Measurements from ENCODE around the gene GARRE1. TPM values are rescaled to one million over a fixed set of nuclear protein-coding genes. Genes with fewer than 3 reads are reported as not detected.

Gene GARRE1
- total RNA-seq, 1 donor from 2014 or later = 22.5 TPM

DNA sequence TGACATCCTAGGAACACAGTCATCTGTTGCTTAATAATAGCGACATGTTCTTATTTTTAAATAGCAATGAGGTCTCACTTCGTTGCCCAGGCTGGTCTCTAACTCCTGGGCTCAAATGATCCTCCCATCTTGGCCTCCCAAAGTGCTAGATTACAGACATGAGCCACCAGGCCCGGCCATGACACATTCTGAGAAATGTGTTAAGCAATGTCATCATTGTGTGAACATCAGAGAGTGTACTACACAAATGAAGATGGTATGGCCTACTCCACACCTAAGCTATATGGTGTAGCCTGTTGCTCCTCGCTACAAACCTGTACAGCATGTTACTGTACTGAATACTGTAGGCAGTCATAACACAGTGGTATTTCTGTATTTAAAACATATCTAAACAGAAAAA, 24.6 kb upstream of the GARRE1 start:
- Mint-ChIP-seq H3K36me3 (peaks cover 24% of the 10 kb centered on the region), H3K4me3 (no peak overlapping the region), H3K27me3 (no peaks in the 10 kb centered on the region), H3K9me3 (no peaks in the 10 kb centered on the region), H3K27ac (no peak overlapping the region), H3K4me1 (ENCODE audit: unreplicated experiment) (peaks cover 3% of the 10 kb centered on the region)
- no peak for DNase-seq (ENCODE audit: extremely low spot score, unreplicated experiment)
- TF ChIP-seq, protein P1, sequence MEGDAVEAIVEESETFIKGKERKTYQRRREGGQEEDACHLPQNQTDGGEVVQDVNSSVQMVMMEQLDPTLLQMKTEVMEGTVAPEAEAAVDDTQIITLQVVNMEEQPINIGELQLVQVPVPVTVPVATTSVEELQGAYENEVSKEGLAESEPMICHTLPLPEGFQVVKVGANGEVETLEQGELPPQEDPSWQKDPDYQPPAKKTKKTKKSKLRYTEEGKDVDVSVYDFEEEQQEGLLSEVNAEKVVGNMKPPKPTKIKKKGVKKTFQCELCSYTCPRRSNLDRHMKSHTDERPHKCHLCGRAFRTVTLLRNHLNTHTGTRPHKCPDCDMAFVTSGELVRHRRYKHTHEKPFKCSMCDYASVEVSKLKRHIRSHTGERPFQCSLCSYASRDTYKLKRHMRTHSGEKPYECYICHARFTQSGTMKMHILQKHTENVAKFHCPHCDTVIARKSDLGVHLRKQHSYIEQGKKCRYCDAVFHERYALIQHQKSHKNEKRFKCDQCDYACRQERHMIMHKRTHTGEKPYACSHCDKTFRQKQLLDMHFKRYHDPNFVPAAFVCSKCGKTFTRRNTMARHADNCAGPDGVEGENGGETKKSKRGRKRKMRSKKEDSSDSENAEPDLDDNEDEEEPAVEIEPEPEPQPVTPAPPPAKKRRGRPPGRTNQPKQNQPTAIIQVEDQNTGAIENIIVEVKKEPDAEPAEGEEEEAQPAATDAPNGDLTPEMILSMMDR (conservative IDR thresholded peaks at IDR 0.05) = no peak

DNA sequence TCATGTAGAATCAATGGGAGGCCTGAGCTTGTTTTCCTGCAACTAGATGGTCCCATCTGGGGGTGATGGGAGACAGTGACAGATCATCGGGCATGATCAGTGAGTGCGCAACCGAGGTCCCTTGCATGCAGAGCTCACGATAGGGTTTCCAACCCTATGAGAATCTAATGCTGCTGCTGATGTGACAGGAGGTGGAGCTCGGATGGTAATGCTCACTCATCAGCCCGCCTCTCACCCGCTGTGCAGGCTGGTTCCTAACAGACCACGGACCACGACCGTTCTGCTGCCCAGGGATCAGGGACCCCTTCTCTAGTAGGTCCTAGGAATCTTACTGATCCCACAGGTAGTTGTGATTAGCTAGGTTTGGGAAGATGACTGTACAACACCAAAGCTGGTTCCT, 23.5 kb upstream of the GARRE1 start:
- no peak for DNase-seq (ENCODE audit: extremely low spot score, unreplicated experiment)
- no peaks in the 10 kb centered on the region for H3K27me3 Mint-ChIP-seq
- H3K36me3 Mint-ChIP-seq = peaks cover 14% of the 10 kb centered on the region
- TF ChIP-seq, protein P1 (conservative IDR thresholded peaks at IDR 0.05) = no peak
- peaks cover 3% of the 10 kb centered on the region for H3K4me1 Mint-ChIP-seq (ENCODE audit: unreplicated experiment)
- H3K4me3 Mint-ChIP-seq = no peak overlapping the region
- no peaks in the 10 kb centered on the region for H3K9me3 Mint-ChIP-seq
- no peak overlapping the region for H3K27ac Mint-ChIP-seq

DNA sequence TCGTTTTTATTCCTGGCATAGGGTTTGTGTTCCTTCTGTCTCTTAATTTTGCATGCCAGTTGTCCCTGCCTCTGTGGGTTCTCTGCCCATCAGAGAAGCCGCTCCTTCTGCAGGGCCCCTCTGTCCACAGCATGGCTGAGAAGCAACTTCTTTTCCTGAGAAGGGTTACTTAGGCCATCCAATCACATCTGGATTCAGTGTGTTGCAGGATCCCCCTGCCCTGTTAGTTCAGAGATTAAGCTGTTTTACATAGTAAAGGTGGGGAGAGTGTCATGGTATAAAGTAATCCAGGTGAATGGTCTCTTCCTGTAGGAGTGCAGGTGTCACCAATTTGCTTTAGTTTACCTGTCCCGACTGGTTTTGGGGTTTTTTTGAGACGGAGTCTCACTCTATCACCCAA, 22.9 kb upstream of the GARRE1 start:
- Mint-ChIP-seq H3K27me3 (no peaks in the 10 kb centered on the region), H3K36me3 (peaks cover 14% of the 10 kb centered on the region), H3K9me3 (no peaks in the 10 kb centered on the region), H3K4me3 (no peak overlapping the region), H3K4me1 (ENCODE audit: unreplicated experiment) (peaks cover 8% of the 10 kb centered on the region), H3K27ac (no peak overlapping the region)
- TF ChIP-seq, protein P1 (conservative IDR thresholded peaks at IDR 0.05) = no peak
- DNase-seq (ENCODE audit: extremely low spot score, unreplicated experiment) = no peak

DNA sequence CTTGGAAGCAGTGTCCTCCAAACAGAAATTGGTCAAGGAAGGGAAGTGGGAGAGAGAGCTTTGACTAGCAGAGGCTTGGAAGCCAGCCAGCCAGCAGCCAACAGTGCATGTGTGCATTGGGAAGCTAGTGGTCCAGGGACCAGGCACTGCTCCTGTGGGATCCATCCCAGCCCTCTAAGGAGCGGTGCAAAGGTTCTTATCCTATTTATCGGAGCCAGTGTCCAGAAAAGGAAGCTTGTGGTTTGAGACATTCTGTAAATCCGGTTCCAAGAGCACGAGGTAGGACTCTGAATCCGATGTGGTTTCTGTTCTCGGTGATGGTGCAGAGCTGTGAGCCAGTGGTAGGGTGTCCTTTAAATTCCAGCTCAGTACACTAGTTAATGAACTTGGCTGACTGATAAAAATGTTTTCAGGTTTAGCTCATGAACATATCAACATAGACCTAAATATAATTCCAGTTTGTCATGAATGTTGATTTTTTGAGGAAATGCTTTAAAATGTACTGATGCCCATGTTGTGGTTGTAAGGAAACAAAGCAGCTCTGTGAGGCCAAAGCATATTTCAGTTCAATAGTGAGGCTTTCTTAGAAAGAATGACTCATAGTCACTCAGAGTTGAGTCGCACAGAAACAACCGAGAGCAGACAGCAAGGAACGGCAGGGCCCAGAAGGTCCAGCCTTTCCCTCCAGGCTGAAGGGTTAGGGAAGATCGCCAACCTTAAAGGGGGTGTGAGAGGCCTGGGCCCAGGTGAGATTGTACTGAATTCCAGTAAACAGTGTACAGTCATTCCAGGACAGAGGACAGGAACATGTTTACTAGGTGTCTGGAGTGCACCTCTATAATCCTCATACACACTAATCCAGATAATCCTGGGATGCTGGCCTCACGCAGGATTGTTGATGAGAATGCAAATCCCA, 21.5 kb upstream of the GARRE1 start:
- Mint-ChIP-seq H3K27ac (peak overlapping the region; percentile 54), H3K36me3 (peaks cover 14% of the 10 kb centered on the region), H3K4me3 (no peak overlapping the region), H3K4me1 (ENCODE audit: unreplicated experiment) (peaks cover 8% of the 10 kb centered on the region), H3K27me3 (no peaks in the 10 kb centered on the region), H3K9me3 (no peaks in the 10 kb centered on the region)
- DNase-seq (ENCODE audit: extremely low spot score, unreplicated experiment) = no peak
- TF ChIP-seq, protein P1 (conservative IDR thresholded peaks at IDR 0.05) = no peak

DNA sequence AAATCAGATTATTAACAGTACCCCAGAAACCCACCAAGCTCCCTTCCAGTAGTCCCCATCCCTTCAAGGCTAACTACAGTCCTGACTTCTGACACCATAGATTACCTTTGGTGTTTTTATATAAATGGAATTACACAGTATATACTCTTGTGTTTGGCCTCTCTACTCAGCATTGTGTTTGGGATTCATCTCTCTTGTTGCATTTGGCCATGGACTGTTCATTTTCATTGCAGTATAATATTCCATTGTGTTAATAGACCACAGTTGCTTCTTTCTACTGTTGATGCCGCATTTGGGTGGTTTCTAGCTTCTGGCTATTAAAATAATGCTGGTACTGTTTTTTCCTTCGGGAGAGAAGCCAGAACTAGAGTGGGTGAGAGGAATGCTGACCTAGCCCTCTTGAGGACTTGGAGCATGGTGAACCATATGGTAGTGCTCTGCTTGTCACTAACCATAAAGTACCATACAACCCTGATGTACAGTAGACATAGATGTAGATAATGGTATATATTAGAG, 18.9 kb upstream of the GARRE1 start:
- DNase-seq (ENCODE audit: extremely low spot score, unreplicated experiment) = no peak
- Mint-ChIP-seq H3K27me3 (no peaks in the 10 kb centered on the region), H3K9me3 (no peaks in the 10 kb centered on the region), H3K4me1 (ENCODE audit: unreplicated experiment) (peaks cover 8% of the 10 kb centered on the region), H3K27ac (no peak overlapping the region), H3K4me3 (no peak overlapping the region), H3K36me3 (no peaks in the 10 kb centered on the region)
- TF ChIP-seq, protein P1 (conservative IDR thresholded peaks at IDR 0.05) = no peak

Measured in type B pancreatic cell (in vitro differentiated cells).